Measurements from ENCODE around the gene NUDT1.

GRCh38 chr7:2224491-2224928, 17.5 kb upstream of the NUDT1 start:
- TF ChIP-seq EZH2 (IDR thresholded peaks at IDR 0.05; ENCODE audit: insufficient read depth, poor library complexity, severe bottlenecking) (no peak), EZH2phosphoT487 (IDR thresholded peaks at IDR 0.05; ENCODE audit: insufficient read depth, low read depth) (no peak)
